Measurements from ENCODE around the gene NSFL1C.

Gene NSFL1C

DNA sequence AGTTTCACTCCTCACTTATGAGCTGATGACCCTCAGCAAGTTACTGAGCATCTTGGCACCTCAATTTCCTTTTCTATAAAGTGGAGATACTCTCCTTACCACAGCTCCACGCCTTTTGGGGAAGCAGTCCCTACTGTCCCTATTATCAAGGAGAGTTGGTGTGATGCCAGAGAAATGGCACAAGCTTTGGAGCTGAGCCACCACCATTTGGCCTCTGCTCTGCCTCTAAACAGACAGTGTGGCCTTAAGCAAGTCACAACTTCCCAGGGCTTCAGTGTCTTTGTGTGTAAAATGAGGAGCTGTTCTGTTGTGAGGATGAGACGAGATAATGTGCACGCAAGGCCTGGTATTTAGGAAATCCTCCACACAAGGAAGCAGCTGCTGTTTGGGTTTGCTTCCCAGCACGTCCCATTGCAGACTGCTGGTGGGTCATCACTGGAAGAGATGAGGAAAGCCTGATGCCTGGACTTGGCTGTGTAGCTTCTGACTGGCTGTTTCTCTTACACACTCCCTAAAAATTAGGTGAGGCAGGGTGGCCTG is 18.5 kb downstream of the NSFL1C start:
- Histone ChIP-seq H3K36me3 (ENCODE audit: control insufficient read depth in 4 of 4, insufficient read depth in 4 of 4, low read length in 3 of 4) (peaks cover 63 to 100% (median 92%) of the 10 kb centered on the region in 4 experiments), H3K27ac (ENCODE audit: insufficient read depth in 1 of 2, low read depth in 1 of 2, low read length in 2 of 2, poor library complexity in 1 of 2, severe bottlenecking in 2 of 2) (no peak overlapping the region), H3K9me3 (ENCODE audit: control extremely low read depth in 1 of 5, control insufficient read depth in 4 of 5, insufficient read depth in 2 of 5, low read depth in 1 of 5, low read length in 4 of 5) (peaks cover 9 to 32% (median 25%) of the 10 kb centered on the region in 5 experiments), H3K4me3 (ENCODE audit: control insufficient read depth in 1 of 7, extremely low read depth in 1 of 7, insufficient read depth in 4 of 7, low read depth in 2 of 7, low read length in 6 of 7) (no peak overlapping the region), H3K4me1 (ENCODE audit: control extremely low read depth in 1 of 4, control insufficient read depth in 4 of 4, insufficient read depth in 4 of 4, low read length in 3 of 4) (no peaks in the 10 kb centered on the region), H3K27me3 (replicated peaks in 2 of 5; ENCODE audit: control insufficient read depth in 4 of 5, insufficient read depth in 5 of 5, low read length in 4 of 5) (no peaks in the 10 kb centered on the region)
- WGBS (ENCODE audit: insufficient coverage): 100% methylated on average over 4 of the region's 4 CpGs
- no peak for DNase-seq
- CTCF ChIA-PET: interaction anchor here (1.2 to 4.7 kb wide), 11 partner anchors 9 to 135 kb away, joined by 3 to 55 read pairs (median 6); partner anchors contain the start of gene NSFL1C
- POLR2A ChIA-PET: no interaction called here

DNA sequence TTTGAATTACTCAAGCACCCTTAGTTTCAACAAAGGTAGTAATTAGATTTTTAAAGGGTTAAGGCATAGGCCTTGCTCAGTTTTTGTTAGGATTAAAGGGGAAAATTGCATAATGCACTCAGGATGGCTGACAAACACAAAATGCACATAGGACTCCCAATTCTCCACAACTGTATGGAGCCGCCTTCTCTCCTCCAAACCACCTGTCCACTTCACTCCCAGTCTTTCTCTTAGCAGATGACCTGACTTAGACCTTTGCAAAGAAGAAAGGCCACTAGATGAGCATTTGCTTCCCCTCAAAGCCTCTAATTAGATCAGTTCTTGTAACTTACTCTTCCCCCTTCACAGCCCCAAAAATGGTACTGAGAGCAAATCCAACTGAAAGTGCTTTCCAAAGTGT is 20.1 kb downstream of the NSFL1C start:
- H3K36me3 ChIP-seq (ENCODE audit: control insufficient read depth in 4 of 4, insufficient read depth in 4 of 4, low read length in 3 of 4): peaks cover 54 to 100% (median 89%) of the 10 kb centered on the region in 4 experiments

DNA sequence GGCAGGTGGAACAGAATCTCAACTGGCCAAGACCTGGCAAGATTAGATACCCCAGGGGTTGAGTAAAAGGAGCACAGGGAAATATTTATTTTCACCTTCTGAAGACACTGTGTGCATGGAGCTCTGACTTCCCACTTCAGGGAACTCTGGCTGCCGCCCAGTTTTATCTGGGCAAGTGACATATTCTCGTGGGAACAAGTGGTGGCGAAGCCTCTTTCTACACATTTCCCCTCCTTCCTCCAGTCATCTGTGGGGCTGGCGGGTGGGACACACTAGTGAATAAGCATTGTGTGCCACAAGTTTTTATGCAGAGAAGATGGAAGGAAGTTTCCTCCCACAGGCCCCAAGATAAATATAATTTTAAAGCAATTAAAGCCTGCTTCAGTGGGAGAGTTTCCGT is 23.6 kb downstream of the NSFL1C start:
- Histone ChIP-seq H3K27me3 (replicated peaks in 2 of 5; ENCODE audit: control insufficient read depth in 4 of 5, insufficient read depth in 5 of 5, low read length in 4 of 5) (no peaks in the 10 kb centered on the region), H3K27ac (ENCODE audit: insufficient read depth in 1 of 2, low read depth in 1 of 2, low read length in 2 of 2, poor library complexity in 1 of 2, severe bottlenecking in 2 of 2) (no peak overlapping the region), H3K9me3 (ENCODE audit: control extremely low read depth in 1 of 5, control insufficient read depth in 4 of 5, insufficient read depth in 2 of 5, low read depth in 1 of 5, low read length in 4 of 5) (no peaks in the 10 kb centered on the region), H3K36me3 (ENCODE audit: control insufficient read depth in 4 of 4, insufficient read depth in 4 of 4, low read length in 3 of 4) (peaks cover 29 to 73% (median 64%) of the 10 kb centered on the region in 4 experiments), H3K4me3 (ENCODE audit: control insufficient read depth in 1 of 7, extremely low read depth in 1 of 7, insufficient read depth in 4 of 7, low read depth in 2 of 7, low read length in 6 of 7) (no peak overlapping the region), H3K4me1 (ENCODE audit: control extremely low read depth in 1 of 4, control insufficient read depth in 4 of 4, insufficient read depth in 4 of 4, low read length in 3 of 4) (no peaks in the 10 kb centered on the region)
- no peak for DNase-seq
- ChIA-PET CTCF (interaction anchor here (0.7 to 1.8 kb wide), 3 partner anchors 11 to 66 kb away, joined by 4 to 7 read pairs (median 4); partner anchors contain the start of gene FKBP1A), POLR2A (no interaction called here)
- WGBS (ENCODE audit: insufficient coverage): no CpG with 5 or more reads among the region's 5 CpGs

More for the DNA sequence above, 20.1 kb downstream of the NSFL1C start:
- no peak overlapping the region for H3K27ac ChIP-seq (ENCODE audit: insufficient read depth in 1 of 2, low read depth in 1 of 2, low read length in 2 of 2, poor library complexity in 1 of 2, severe bottlenecking in 2 of 2)
- no peaks in the 10 kb centered on the region for H3K27me3 ChIP-seq (replicated peaks in 2 of 5; ENCODE audit: control insufficient read depth in 4 of 5, insufficient read depth in 5 of 5, low read length in 4 of 5)
- DNase-seq: no peak
- whole genome bisulfite sequencing (ENCODE audit: insufficient coverage): 86% methylated on average over 1 of the region's 1 CpG
- H3K9me3 ChIP-seq (ENCODE audit: control extremely low read depth in 1 of 5, control insufficient read depth in 4 of 5, insufficient read depth in 2 of 5, low read depth in 1 of 5, low read length in 4 of 5): peaks cover 3 to 16% (median 9%) of the 10 kb centered on the region in 5 experiments
- H3K4me3 ChIP-seq (ENCODE audit: control insufficient read depth in 1 of 7, extremely low read depth in 1 of 7, insufficient read depth in 4 of 7, low read depth in 2 of 7, low read length in 6 of 7): no peak overlapping the region
- POLR2A ChIA-PET: interaction anchor here (0.9 kb wide), 1 partner anchor 69 kb away, joined by 3 read pairs; no protein-coding TSS in a partner anchor
- H3K4me1 ChIP-seq (ENCODE audit: control extremely low read depth in 1 of 4, control insufficient read depth in 4 of 4, insufficient read depth in 4 of 4, low read length in 3 of 4): no peaks in the 10 kb centered on the region
- CTCF ChIA-PET: interaction anchor here (1.0 to 4.7 kb wide), 5 partner anchors 8 to 58 kb away, joined by 3 to 17 read pairs (median 9); no protein-coding TSS in a partner anchor

DNA sequence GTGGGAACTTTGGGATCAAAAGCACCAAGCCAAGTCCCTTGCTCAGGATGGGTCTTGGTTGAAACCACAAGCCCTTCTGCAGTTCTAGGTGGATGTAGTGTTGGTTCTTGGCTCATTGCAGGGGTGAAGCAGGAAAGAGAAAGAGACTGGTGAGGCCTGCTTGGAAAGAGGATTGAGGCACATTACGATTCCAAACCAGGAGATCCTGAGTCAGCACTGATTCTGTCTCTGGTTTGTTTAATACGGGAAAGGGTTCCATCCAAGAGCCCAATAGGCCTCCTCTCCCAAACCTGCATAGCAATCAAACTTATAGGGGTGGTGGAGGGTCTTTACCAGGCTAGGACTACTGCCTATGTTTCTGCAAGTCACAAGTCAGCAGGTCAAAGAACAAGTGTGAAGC is 24.3 kb downstream of the NSFL1C start:
- H3K36me3 ChIP-seq (ENCODE audit: control insufficient read depth in 4 of 4, insufficient read depth in 4 of 4, low read length in 3 of 4): peaks cover 26 to 65% (median 56%) of the 10 kb centered on the region in 4 experiments
- no peak for DNase-seq
- CTCF ChIA-PET: no interaction called here
- H3K4me1 ChIP-seq (ENCODE audit: control extremely low read depth in 1 of 4, control insufficient read depth in 4 of 4, insufficient read depth in 4 of 4, low read length in 3 of 4): no peaks in the 10 kb centered on the region
- no peaks in the 10 kb centered on the region for H3K9me3 ChIP-seq (ENCODE audit: control extremely low read depth in 1 of 5, control insufficient read depth in 4 of 5, insufficient read depth in 2 of 5, low read depth in 1 of 5, low read length in 4 of 5)
- no peaks in the 10 kb centered on the region for H3K27me3 ChIP-seq (replicated peaks in 2 of 5; ENCODE audit: control insufficient read depth in 4 of 5, insufficient read depth in 5 of 5, low read length in 4 of 5)
- 71% methylated on average over 1 of the region's 2 CpGs for WGBS (ENCODE audit: insufficient coverage)
- no peak overlapping the region for H3K4me3 ChIP-seq (ENCODE audit: control insufficient read depth in 1 of 7, extremely low read depth in 1 of 7, insufficient read depth in 4 of 7, low read depth in 2 of 7, low read length in 6 of 7)
- H3K27ac ChIP-seq (ENCODE audit: insufficient read depth in 1 of 2, low read depth in 1 of 2, low read length in 2 of 2, poor library complexity in 1 of 2, severe bottlenecking in 2 of 2): no peak overlapping the region
- POLR2A ChIA-PET: no interaction called here

DNA sequence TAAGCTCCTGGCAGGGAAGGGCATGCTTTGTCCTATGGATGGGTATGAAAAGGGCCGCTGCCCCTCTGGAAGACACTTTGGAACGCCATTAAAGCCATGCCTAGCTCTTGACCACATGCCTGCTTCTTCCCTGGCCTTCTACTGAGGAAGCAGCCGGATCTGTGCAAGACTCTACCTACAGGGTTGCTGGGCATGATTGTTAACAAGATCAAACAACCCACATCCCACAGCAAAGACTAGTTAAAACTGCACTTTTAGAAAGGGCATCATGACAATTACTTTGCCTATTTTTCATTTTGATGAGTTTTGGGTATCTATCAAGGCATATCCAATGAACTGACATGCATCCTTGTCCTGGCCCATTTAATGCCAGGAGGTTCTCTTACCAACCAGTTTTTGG is 25.5 kb downstream of the NSFL1C start:
- Histone ChIP-seq H3K36me3 (ENCODE audit: control insufficient read depth in 4 of 4, insufficient read depth in 4 of 4, low read length in 3 of 4) (peaks cover 22 to 54% (median 44%) of the 10 kb centered on the region in 4 experiments), H3K4me1 (ENCODE audit: control extremely low read depth in 1 of 4, control insufficient read depth in 4 of 4, insufficient read depth in 4 of 4, low read length in 3 of 4) (no peaks in the 10 kb centered on the region), H3K4me3 (ENCODE audit: control insufficient read depth in 1 of 7, extremely low read depth in 1 of 7, insufficient read depth in 4 of 7, low read depth in 2 of 7, low read length in 6 of 7) (no peak overlapping the region), H3K27ac (ENCODE audit: insufficient read depth in 1 of 2, low read depth in 1 of 2, low read length in 2 of 2, poor library complexity in 1 of 2, severe bottlenecking in 2 of 2) (no peak overlapping the region), H3K9me3 (ENCODE audit: control extremely low read depth in 1 of 5, control insufficient read depth in 4 of 5, insufficient read depth in 2 of 5, low read depth in 1 of 5, low read length in 4 of 5) (no peaks in the 10 kb centered on the region), H3K27me3 (replicated peaks in 2 of 5; ENCODE audit: control insufficient read depth in 4 of 5, insufficient read depth in 5 of 5, low read length in 4 of 5) (no peaks in the 10 kb centered on the region)
- no peak for DNase-seq
- CTCF ChIA-PET: interaction anchor here (1.1 to 7.0 kb wide), 11 partner anchors 9 to 124 kb away, joined by 3 to 66 read pairs (median 15); partner anchors contain the start of gene NSFL1C
- POLR2A ChIA-PET: no interaction called here
- 90% methylated on average over 3 of the region's 3 CpGs for WGBS (ENCODE audit: insufficient coverage)

GRCh38 chr20:1440024-1440423 is 26.6 kb downstream of the NSFL1C start:
- ChIA-PET POLR2A (no interaction called here), CTCF (interaction anchor here (0.6 to 7.0 kb wide), 17 partner anchors 10 to 128 kb away, joined by 3 to 66 read pairs (median 6); partner anchors contain the start of gene NSFL1C)
- H3K4me3 ChIP-seq (ENCODE audit: control insufficient read depth in 1 of 7, extremely low read depth in 1 of 7, insufficient read depth in 4 of 7, low read depth in 2 of 7, low read length in 6 of 7): no peak overlapping the region
- DNase-seq: peak; percentile 58 to 64 (median 60)
- H3K36me3 ChIP-seq (ENCODE audit: control insufficient read depth in 4 of 4, insufficient read depth in 4 of 4, low read length in 3 of 4): peaks cover 18 to 43% (median 34%) of the 10 kb centered on the region in 4 experiments
- no peak overlapping the region for H3K27ac ChIP-seq (ENCODE audit: insufficient read depth in 1 of 2, low read depth in 1 of 2, low read length in 2 of 2, poor library complexity in 1 of 2, severe bottlenecking in 2 of 2)
- H3K9me3 ChIP-seq (ENCODE audit: control extremely low read depth in 1 of 5, control insufficient read depth in 4 of 5, insufficient read depth in 2 of 5, low read depth in 1 of 5, low read length in 4 of 5): no peaks in the 10 kb centered on the region
- WGBS (ENCODE audit: insufficient coverage): 98% methylated on average over 4 of the region's 6 CpGs
- no peaks in the 10 kb centered on the region for H3K27me3 ChIP-seq (replicated peaks in 2 of 5; ENCODE audit: control insufficient read depth in 4 of 5, insufficient read depth in 5 of 5, low read length in 4 of 5)
- H3K4me1 ChIP-seq (ENCODE audit: control extremely low read depth in 1 of 4, control insufficient read depth in 4 of 4, insufficient read depth in 4 of 4, low read length in 3 of 4): peaks cover 2 to 7% (median 4%) of the 10 kb centered on the region in 4 experiments

- H3K4me1 ChIP-seq (ENCODE audit: control extremely low read depth in 1 of 4, control insufficient read depth in 4 of 4, insufficient read depth in 4 of 4, low read length in 3 of 4): peaks cover 15 to 19% (median 16%) of the 10 kb centered on the region in 4 experiments
- H3K36me3 ChIP-seq (ENCODE audit: control insufficient read depth in 4 of 4, insufficient read depth in 4 of 4, low read length in 3 of 4): peaks cover 6 to 26% (median 17%) of the 10 kb centered on the region in 4 experiments
- no peak overlapping the region for H3K4me3 ChIP-seq (ENCODE audit: control insufficient read depth in 1 of 7, extremely low read depth in 1 of 7, insufficient read depth in 4 of 7, low read depth in 2 of 7, low read length in 6 of 7)
- POLR2A ChIA-PET: no interaction called here
- 88% methylated on average over 1 of the region's 1 CpG for WGBS (ENCODE audit: insufficient coverage)
- H3K9me3 ChIP-seq (ENCODE audit: control extremely low read depth in 1 of 5, control insufficient read depth in 4 of 5, insufficient read depth in 2 of 5, low read depth in 1 of 5, low read length in 4 of 5): peaks cover 0 to 4% (median 0%) of the 10 kb centered on the region in 5 experiments
- H3K27me3 ChIP-seq (replicated peaks in 2 of 5; ENCODE audit: control insufficient read depth in 4 of 5, insufficient read depth in 5 of 5, low read length in 4 of 5): no peaks in the 10 kb centered on the region
- no peak for DNase-seq
- H3K27ac ChIP-seq (ENCODE audit: insufficient read depth in 1 of 2, low read depth in 1 of 2, low read length in 2 of 2, poor library complexity in 1 of 2, severe bottlenecking in 2 of 2): no peak overlapping the region
- CTCF ChIA-PET: interaction anchor here (0.6 to 7.0 kb wide), 31 partner anchors 8 to 338 kb away, joined by 3 to 66 read pairs (median 5); partner anchors contain the start of genes NSFL1C and SDCBP2
Measured at GRCh38 chr20:1438361-1438760, 28.3 kb downstream of the NSFL1C start.
